MM.1S (cell line): ENCODE data around the gene CTSW.

Experiments used
- DNase-seq: peaks from one replicate; pipeline ENCODE4 v3.0.0-alpha.2; 2015
- H2AFZ ChIP-seq: fragments of 300-600 bp; sonication (generic); 2 replicates; pipeline ENCODE4 v1.6.0; 2016; ENCODE audit warnings: antibody characterized with exemption, low read length
- H3F3A ChIP-seq: fragments of 300-600 bp; sonication (generic); 2 replicates; pipeline ENCODE4 v1.6.1; 2016; ENCODE audit warnings: mild to moderate bottlenecking, antibody characterized with exemption, low read length, moderate library complexity, mixed read lengths; ENCODE audit not compliant: insufficient read depth
- H3K27ac ChIP-seq: fragments of 300-600 bp; sonication (generic); 2 replicates; pipeline ENCODE4 v1.5.1; 2016; ENCODE audit warnings: mild to moderate bottlenecking, low read length
- H3K27me3 ChIP-seq: fragments of 300-600 bp; sonication (generic); replicated peaks from 2 replicates; pipeline ENCODE4 v1.6.0; 2016; ENCODE audit warnings: low read length; ENCODE audit not compliant: insufficient read depth
- H3K36me3 ChIP-seq: fragments of 300-600 bp; sonication (generic); replicated peaks from 2 replicates; pipeline ENCODE4 v1.6.1; 2016; ENCODE audit warnings: mild to moderate bottlenecking, low read length, mixed read lengths; ENCODE audit not compliant: insufficient read depth
- H3K4me1 ChIP-seq: fragments of 300-600 bp; sonication (generic); 2 replicates; pipeline ENCODE4 v1.6.1; 2016; ENCODE audit warnings: low read length, mixed read lengths
- H3K4me2 ChIP-seq: fragments of 300-600 bp; sonication (generic); 2 replicates; pipeline ENCODE4 v1.6.0; 2016; ENCODE audit warnings: low read depth, low read length
- H3K4me3 ChIP-seq: fragments of 300-600 bp; sonication (generic); 2 replicates; pipeline ENCODE4 v1.5.1; 2016; ENCODE audit warnings: low read length, mixed read lengths
- H3K79me2 ChIP-seq: fragments of 300-600 bp; sonication (generic); 2 replicates; pipeline ENCODE4 v1.6.1; 2016; ENCODE audit warnings: mixed run types, low read length, mixed read lengths
- H3K9ac ChIP-seq: fragments of 300-600 bp; sonication (generic); 2 replicates; pipeline ENCODE4 v1.6.1; 2016; ENCODE audit warnings: low read length, mixed read lengths
- H3K9me2 ChIP-seq: fragments of 300-600 bp; sonication (generic); replicated peaks from 2 replicates; pipeline ENCODE4 v1.6.1; 2016; ENCODE audit warnings: mild to moderate bottlenecking, low read length, mixed read lengths; ENCODE audit not compliant: insufficient read depth
- H3K9me3 ChIP-seq: fragments of 300-600 bp; sonication (generic); replicated peaks from 2 replicates; pipeline ENCODE4 v1.6.1; 2016; ENCODE audit warnings: mild to moderate bottlenecking, low read length, mixed read lengths; ENCODE audit not compliant: insufficient read depth
- H4K20me1 ChIP-seq: fragments of 300-600 bp; sonication (generic); 2 replicates; pipeline ENCODE4 v1.6.1; 2016; ENCODE audit warnings: mild to moderate bottlenecking, low read length, moderate library complexity, mixed read lengths; ENCODE audit not compliant: insufficient read depth
- CTCF ChIP-seq: fragments of 300-600 bp; sonication (generic); IDR thresholded peaks from 2 replicates; pipeline ENCODE4 v1.5.1; 2016; ENCODE audit warnings: antibody characterized with exemption, low read length, mixed read lengths
- EZH2 ChIP-seq: fragments of 300-600 bp; sonication (generic); optimal IDR thresholded peaks from 2 replicates; pipeline ENCODE3; 2017; ENCODE audit warnings: low read depth, mild to moderate bottlenecking, antibody characterized with exemption, low read length, mixed read lengths
- EZH2phosphoT487 ChIP-seq: fragments of 300-600 bp; sonication (generic); IDR thresholded peaks from 2 replicates; pipeline ENCODE4 v1.6.1; 2018; ENCODE audit warnings: antibody characterized with exemption, low read length

The CTSW gene

DNA sequence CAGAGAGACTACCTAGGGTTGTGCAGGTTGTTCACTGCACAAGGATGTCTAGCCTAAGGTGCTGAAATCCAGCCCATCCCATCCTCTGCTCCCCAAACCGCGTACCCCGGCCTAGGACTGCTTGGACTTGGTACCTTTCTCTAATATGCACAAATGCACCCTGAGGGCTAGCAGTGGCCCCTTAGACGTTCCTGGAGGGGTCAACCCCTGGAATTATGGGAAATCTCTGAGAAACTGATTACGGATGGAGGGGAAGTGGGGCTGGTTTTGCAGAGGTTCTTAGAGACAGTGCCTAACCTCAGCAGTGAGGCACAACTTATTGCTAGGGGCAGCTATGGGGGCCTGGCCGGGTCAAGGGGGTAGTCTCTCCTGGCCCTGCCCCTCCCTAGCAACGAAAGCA is 36.8 kb downstream of the CTSW start:
- TF ChIP-seq EZH2: no peak
- TF ChIP-seq EZH2phosphoT487: no peak
- no peak for TF ChIP-seq CTCF
- no peak overlapping the region for H2AFZ ChIP-seq
- H3K9me2 ChIP-seq: no peaks in the 10 kb centered on the region
- no peaks in the 10 kb centered on the region for H3K27me3 ChIP-seq
- H3K79me2 ChIP-seq: peaks cover 36% of the 10 kb centered on the region
- H3K4me1 ChIP-seq: peaks cover 14% of the 10 kb centered on the region; the same call in 1 of the 2 replicates
- no peak for DNase-seq
- H3K9ac ChIP-seq: no peak overlapping the region
- H3K36me3 ChIP-seq: no peaks in the 10 kb centered on the region
- H3F3A ChIP-seq: peaks cover 4% of the 10 kb centered on the region; the same call in 1 of the 2 replicates
- no peaks in the 10 kb centered on the region for H3K9me3 ChIP-seq
- no peak overlapping the region for H3K4me3 ChIP-seq
- H3K4me2 ChIP-seq: no peak overlapping the region
- no peak overlapping the region for H3K27ac ChIP-seq
- no peaks in the 10 kb centered on the region for H4K20me1 ChIP-seq

DNA sequence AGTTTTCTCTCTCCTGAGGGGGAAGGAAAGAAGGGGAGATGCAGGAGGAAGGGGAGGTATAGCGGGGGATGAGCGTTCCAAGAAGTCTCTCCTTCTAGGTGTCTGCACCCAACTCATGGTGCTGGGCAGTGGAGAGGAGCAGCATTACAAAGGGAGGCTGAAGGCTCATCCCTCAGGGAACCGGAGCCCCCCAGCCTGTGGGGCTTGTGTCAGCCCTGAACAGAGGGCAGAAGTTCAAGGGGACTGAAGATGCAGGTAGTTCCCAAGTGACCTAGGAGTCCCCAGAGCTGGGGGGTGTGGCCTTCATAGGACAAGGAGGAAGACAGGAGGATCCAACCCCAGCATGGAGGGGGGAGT is 37.4 kb downstream of the CTSW start:
- Histone ChIP-seq H3K9me2 (no peaks in the 10 kb centered on the region), H3K4me1 (peaks cover 8% of the 10 kb centered on the region; the same call in 1 of the 2 replicates), H3K79me2 (peaks cover 36% of the 10 kb centered on the region), H2AFZ (no peak overlapping the region), H3K9me3 (no peaks in the 10 kb centered on the region), H3K27me3 (no peaks in the 10 kb centered on the region), H4K20me1 (no peaks in the 10 kb centered on the region), H3K27ac (no peak overlapping the region), H3F3A (peaks cover 4% of the 10 kb centered on the region; the same call in 1 of the 2 replicates), H3K9ac (no peak overlapping the region), H3K4me2 (peak overlapping the region; percentile 91; the same call in 1 of the 2 replicates), H3K36me3 (no peaks in the 10 kb centered on the region), H3K4me3 (no peak overlapping the region)
- DNase-seq: no peak
- no peak for TF ChIP-seq CTCF
- no peak for TF ChIP-seq EZH2phosphoT487
- no peak for TF ChIP-seq EZH2

DNA sequence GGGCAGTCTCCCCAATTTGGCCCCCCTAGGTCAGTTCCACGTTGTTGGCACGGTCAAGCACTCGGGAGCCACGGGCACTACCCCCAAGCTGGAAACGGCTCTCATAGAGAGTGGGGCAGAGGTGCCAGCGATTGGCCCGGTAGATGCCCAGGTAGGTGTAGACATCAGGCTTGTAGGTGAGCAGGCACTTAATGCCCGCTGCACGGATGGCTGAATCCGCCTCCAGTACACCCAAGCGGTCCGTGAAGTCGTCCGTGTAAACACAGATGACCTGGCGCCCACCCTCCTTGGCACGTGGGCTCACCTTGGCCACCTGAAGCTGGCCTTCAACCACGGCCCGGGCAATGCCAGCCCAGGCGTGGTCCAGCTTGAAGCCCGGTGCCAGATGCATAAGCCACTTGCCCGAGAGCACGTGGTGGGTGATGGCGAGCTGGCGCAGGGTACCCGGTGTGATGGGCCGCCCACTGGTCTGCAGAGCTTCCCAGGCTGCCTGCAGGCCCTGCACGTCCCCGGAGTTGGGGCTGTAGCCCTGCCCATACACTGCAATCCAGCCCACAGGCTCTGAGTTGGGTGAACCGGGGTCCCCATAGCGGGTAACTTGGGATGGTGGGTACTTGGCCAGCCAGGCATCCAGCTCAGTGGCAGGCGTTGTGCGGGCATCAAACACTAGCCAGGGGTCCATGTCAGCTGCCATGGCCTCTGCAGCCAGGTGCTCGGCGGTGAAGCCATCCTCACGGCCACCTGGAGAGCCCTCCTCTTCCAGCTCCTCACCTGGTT is 38.0 kb downstream of the CTSW start:
- Histone ChIP-seq H3K4me1 (peaks cover 8% of the 10 kb centered on the region; the same call in 1 of the 2 replicates), H3K27ac (no peak overlapping the region)

More for the DNA sequence above, 38.0 kb downstream of the CTSW start:
- no peaks in the 10 kb centered on the region for H3K9me2 ChIP-seq
- H3K36me3 ChIP-seq: no peaks in the 10 kb centered on the region
- H3K79me2 ChIP-seq: peaks cover 36% of the 10 kb centered on the region
- H2AFZ ChIP-seq: no peak overlapping the region
- TF ChIP-seq EZH2phosphoT487: no peak
- no peak for TF ChIP-seq EZH2
- TF ChIP-seq CTCF: no peak
- peak overlapping the region; percentile 90 for H3K9ac ChIP-seq
- H3K4me2 ChIP-seq: peak overlapping the region; percentile 91
- DNase-seq: no peak
- H3K9me3 ChIP-seq: no peaks in the 10 kb centered on the region
- peak overlapping the region; percentile 85 for H3K4me3 ChIP-seq
- H4K20me1 ChIP-seq: no peaks in the 10 kb centered on the region
- peaks cover 4% of the 10 kb centered on the region; the same call in 1 of the 2 replicates for H3F3A ChIP-seq
- no peaks in the 10 kb centered on the region for H3K27me3 ChIP-seq
